ENCODE measurements around the gene CHST10.
"Not testable (repeated sequence)": the region's sequence is repeated elsewhere in the genome, so short reads cannot be mapped to it uniquely, and the experiment has no call there.

The CHST10 gene

DNA sequence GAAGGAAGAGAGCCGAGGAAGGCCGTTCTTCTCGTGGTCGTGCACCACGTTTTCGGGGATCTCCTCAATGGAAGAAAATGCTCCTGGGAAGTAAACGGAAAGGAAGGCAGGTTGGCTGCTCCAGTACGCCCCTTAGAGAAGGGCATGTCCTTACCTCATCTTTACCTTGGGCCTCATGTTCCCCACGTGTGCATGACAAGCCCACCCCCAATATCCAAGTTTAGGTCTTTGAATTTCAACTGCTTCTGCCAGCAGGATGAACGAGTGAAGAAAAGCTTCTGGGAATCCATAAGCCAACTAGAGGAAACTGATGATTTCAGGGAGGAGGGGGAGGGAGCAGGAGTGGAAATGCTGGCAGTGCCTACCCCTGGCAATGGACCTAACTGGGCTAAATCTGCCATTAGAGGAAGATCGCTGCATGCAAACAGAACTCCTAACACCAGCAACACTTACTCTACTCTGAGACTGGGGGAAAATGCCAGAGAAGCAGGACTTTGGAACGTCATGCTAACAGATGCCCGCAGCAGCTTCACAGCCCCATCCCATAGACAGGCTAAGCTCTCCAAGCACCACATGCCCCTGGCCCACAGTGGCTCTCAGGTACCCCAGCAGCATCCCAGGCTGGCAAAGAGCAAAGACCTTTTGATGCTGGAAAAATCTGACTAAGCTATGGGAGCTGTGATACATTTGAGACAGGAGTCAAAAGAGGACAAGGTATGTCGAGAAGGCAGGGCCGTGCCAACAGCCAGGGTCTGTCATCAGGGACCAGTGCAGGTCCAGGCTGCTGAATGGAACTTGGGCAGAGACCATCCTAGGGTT lies 21.7 kb downstream of the CHST10 start:
- in situ Hi-C loops (cut with HindIII; ENCODE audit: low sequenced_read_pairs) = loop anchor here (5.0 to 25.0 kb wide), 2 partner anchors 87 to 808 kb away; no protein-coding TSS in a partner anchor

DNA sequence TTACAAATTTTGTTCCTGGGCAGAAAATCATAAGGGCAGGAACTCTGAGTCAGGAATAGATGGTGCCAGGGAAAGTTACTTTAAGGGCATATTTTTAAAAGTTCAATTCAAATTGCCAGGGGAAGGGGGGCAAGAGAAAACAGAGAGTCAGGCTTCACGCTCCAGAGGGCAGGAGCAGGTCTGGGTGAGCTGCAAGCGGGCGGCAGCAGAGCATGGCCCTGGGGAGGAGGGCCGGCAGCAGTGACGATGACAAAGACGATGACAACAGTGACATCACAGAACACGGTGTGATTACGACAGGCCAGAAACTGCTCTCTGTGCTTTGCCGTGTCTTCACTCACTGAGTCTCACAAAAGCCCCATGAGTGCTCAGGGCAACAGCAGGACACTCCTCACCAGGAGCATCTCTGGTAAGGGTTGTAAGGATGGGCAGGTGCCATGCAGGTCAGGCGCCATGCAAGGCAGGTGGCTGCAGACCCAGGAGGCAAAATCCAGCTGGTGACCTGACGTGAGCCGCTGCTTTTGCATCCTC lies 23.3 kb downstream of the CHST10 start:
- in situ Hi-C loops (cut with HindIII; ENCODE audit: low sequenced_read_pairs) = loop anchor here (25.0 kb wide), 1 partner anchor 807 kb away; no protein-coding TSS in a partner anchor

DNA sequence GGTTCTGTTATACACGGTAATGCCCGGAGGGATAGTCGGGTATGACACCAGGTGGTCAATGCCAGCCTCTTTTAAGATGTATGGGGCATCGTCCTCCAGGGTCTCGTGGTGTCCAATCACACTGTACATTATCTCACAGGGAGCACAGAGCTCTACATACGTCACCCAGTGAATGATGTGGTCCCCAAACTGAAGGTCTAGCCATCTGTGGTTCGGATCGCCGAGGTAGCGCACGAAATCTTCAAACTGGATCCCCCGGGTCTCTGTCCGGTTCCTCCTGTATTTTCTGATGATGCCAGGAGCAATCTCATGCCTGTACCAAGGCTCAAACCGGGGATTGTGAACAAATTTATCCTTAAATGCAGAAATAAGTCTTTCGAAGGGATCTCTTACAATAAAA lies 24.1 kb downstream of the CHST10 start:
- in situ Hi-C loops (cut with HindIII; ENCODE audit: low sequenced_read_pairs) = loop anchor here (25.0 kb wide), 1 partner anchor 806 kb away; no protein-coding TSS in a partner anchor

DNA sequence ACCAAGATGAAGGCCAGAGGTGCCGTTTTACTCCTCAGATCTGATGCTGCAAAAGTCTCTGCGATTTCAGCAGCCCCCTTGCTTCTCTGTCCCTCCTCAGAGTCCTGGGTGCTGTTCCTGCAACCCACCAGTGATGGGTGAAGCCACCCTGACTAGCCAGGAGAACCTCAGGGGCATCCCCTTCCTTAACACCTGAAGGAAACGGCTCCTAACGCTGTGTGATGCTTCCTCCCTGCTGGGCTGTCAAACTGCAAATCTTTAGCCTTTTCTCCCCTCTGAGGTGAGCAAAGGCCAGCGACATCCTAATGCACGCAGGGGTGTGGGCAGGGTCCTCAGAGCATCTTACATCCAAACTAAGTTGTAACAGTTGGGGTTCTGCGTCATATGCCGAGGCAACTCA lies 24.8 kb downstream of the CHST10 start:
- in situ Hi-C loops (cut with HindIII; ENCODE audit: low sequenced_read_pairs) = loop anchor here (25.0 kb wide), 1 partner anchor 805 kb away; no protein-coding TSS in a partner anchor

DNA sequence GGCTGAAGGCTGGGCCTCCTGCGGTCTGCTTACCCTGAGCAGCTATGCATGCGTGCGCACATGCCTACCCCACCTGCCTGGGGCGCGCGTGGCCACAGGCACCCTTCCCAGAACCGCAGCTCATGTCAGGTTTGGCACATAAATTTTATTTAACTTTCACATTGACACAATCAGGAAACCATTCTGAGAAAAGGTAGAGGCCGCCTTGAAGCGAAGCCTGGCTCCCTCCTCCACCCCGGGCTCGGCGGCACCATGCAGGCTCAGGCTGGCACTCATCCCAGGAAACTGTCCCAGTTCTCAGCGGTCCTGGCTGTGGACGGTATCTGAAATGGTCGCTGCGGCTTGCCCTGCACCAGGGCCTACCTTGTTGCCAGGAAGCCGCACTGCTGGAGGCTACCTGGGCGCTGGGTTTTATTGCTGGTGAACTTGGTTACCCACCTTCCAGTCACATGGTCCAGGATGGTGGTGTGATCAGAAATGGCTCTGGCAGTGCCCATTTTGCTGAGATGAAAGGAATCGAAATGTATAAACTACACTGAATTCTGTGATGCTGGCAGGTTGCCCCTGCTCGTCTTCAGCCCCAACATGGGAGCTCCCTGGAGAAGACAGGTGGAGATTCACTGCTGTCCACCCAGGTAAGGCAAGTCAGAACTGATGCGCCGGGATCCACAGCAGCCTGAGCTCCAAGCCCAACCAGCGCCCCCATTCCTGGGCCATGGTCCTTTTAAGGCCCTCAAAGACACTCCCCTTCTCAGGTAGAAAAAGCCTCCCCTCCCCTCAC lies 25.5 kb downstream of the CHST10 start:
- in situ Hi-C loops (cut with HindIII; ENCODE audit: low sequenced_read_pairs) = loop anchor here (25.0 kb wide), 1 partner anchor 805 kb away; no protein-coding TSS in a partner anchor

DNA sequence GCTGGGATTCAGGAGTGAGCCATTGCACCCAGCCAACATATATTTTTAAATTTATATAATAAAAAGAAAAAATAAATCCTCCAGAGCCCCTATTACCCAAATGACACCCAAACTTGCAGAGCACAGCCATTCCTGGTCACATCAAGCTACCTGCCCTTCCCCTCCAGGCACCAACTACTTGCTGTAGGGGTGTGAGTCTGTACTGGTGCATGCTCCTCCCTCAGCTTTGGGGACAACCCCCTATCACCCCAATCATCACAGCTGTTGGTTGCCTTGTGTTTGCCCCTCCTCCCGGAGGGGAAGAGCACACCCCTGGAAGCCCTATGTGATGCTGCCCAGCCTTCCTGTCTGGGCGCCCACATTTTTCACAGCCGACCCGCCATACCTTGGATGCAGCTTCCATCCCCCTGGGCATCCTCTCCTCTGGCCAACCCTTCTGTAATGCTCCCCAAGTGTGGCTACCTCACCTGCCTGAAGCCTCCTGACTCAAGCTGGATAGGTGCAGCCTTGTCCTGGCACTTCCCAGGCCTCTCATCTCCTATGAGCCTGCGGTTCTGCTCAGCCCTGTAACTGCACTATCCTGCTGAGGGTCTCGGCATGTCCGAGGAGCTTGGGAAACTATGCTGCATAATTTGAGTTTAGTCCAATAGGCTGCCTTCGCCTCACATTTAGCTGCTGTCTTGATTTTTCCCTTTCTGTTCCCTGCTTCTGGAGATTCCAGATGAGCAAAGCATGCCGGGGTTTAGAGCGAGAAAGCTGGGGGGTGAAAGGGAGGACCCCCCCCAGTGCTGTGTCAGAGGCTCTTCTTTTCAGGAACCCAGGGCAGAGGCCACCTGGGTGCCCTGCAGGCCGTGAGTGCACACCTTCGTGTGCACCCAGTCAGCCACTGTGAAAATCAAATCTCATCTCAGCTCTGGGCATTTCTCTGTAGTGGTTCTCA lies 27.2 kb downstream of the CHST10 start:
- in situ Hi-C loops (cut with HindIII; ENCODE audit: low sequenced_read_pairs) = loop anchor here (25.0 kb wide), 1 partner anchor 803 kb away; no protein-coding TSS in a partner anchor

DNA sequence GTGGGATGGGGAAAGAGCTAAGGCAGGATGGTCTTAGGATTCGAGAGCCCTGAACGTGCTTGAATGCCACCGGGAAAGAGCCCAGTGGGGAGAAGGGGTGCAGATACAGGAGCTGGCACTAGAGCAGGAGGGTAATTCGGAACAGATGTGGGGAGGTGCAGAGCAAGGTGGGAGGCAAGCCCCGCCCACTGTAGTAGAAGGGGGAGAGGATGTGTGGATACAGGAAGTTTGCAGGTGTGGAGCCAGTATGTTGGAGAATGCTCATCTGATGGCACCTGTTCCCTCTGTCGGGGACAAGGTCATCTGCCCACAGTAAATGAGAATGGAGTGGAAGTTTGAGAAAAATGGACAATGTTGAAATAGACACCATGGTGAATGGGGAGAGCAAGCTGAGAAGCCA lies 28.8 kb downstream of the CHST10 start:
- in situ Hi-C loops (cut with HindIII; ENCODE audit: low sequenced_read_pairs) = loop anchor here (25.0 kb wide), 1 partner anchor 801 kb away; no protein-coding TSS in a partner anchor

DNA sequence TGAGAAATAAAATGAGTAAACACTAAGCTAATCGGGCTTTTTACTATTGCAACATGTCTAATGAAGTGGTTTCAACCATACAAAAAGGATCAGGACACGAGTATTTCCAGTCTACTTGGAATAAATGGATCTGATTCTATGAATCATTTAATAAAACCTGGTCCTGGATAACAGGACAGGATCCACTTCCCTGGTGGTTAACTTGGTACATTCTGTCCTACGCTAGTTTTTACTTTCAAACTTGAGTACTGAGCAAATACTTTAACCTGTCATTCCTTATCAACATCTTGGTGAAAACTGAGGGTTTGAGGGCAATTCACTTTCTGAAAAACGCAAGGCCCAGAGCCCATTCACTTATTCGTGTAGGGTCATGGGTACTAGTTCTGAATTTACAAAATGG lies 33.5 kb downstream of the CHST10 start:
- in situ Hi-C loops (cut with HindIII; ENCODE audit: low sequenced_read_pairs) = loop anchor here (5.0 to 25.0 kb wide), 2 partner anchors 122 to 797 kb away; no protein-coding TSS in a partner anchor

DNA sequence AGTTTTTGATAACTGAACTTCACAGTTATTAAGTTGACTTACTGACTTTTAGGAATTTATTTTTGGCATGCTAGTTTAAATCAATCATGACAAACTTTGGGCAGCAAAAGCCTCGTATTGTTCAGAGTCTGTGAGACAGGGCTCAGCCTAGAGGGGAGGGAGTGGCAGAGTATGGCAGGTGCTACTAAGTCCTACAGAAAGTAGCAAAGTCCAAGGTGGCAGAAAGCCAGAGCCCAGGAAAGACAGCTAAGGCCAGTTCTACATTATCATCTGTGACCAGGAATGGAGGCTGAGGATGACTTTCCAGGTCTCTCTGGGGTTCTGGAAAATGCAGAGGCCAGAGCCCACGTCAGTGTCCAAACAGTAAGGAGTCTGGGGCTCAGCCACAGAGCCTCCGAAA lies 34.2 kb downstream of the CHST10 start:
- in situ Hi-C loops (cut with HindIII; ENCODE audit: low sequenced_read_pairs) = loop anchor here (5.0 to 25.0 kb wide), 2 partner anchors 121 to 796 kb away; no protein-coding TSS in a partner anchor

DNA sequence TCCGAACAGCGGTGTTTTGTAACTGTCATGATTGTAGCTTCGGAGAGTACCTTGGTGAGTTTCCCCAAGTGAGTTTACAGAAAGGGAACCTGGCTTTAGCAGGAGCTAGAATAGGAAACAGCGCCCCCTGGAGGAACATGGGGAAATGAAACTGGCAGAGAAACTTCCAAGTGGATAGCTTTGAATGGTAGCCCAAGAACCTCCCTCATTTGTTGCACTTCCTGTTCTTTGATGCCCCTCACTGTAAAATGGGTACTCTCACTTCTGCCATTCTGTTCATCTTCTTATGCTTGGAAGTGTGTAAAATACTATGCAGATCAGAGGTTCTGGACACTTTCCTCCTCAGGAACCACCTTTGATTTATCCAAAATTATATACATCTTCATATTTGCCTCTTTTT lies 36.2 kb downstream of the CHST10 start:
- in situ Hi-C loops (cut with HindIII; ENCODE audit: low sequenced_read_pairs) = loop anchor here (5.0 to 25.0 kb wide), 2 partner anchors 119 to 794 kb away; no protein-coding TSS in a partner anchor

DNA sequence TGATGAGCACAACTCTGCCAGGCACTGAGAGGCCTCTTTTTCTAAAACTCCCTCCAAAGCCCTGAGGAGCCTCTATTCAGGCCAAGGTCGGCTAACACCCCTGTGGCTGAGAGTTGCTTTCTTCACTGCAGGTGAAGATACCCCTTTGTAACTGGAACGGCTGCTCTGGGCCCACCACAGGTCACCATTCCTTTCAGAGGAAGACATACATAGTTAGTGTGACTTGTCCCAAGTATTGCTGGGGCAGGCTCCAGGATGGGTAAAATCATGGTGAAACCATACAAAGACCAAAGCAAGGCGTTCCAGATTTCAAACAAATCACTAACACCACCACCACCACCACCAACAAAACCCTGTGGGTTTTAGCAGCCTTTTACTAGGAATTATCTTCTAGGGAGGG lies 36.8 kb downstream of the CHST10 start:
- in situ Hi-C loops (cut with HindIII; ENCODE audit: low sequenced_read_pairs) = loop anchor here (5.0 to 25.0 kb wide), 2 partner anchors 118 to 793 kb away; no protein-coding TSS in a partner anchor

DNA sequence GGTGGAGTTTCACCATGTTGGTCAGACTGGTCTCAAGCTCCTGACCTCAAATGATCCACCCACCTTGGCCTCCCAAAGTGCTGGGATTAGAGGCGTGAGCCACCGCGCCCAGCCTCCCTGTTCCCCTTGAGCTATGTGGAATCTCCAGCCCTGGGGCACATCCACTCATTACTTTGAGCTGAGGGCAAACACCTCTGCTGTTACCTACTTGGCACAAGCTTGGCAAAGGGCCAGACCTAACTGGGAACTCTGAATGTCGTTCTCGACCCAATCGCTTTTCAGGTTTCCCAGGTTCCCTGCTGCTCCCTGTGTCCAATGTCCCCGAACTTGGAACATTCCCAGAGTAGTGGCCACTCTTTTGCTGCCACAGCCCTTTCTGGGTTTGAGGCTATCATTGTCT lies 40.6 kb downstream of the CHST10 start:
- in situ Hi-C loops (cut with HindIII; ENCODE audit: low sequenced_read_pairs) = loop anchor here (25.0 kb wide), 1 partner anchor 790 kb away; no protein-coding TSS in a partner anchor

DNA sequence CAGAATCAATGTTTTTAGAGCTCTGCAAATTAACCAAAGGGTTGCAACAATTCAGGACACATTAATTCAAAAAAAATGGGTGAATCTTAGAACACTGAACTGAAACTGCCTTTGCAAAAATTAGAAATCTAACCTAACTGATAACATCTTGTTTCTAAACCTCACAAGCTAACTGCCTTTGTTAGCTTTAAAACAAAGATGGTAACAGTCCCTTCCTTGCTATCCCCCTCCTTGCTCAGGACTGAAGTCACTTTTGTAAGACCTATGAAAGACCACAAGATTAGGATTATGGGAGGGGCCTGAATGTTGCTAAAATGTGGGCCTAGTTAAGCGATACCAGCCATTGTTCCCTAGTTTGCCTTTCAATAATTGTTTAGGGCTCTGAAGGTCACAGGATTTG lies 50.3 kb downstream of the CHST10 start:
- in situ Hi-C loops (cut with HindIII; ENCODE audit: low sequenced_read_pairs) = loop anchor here (5.0 kb wide), 2 partner anchors 50 to 75 kb away; partner anchors contain the start of gene CHST10

DNA sequence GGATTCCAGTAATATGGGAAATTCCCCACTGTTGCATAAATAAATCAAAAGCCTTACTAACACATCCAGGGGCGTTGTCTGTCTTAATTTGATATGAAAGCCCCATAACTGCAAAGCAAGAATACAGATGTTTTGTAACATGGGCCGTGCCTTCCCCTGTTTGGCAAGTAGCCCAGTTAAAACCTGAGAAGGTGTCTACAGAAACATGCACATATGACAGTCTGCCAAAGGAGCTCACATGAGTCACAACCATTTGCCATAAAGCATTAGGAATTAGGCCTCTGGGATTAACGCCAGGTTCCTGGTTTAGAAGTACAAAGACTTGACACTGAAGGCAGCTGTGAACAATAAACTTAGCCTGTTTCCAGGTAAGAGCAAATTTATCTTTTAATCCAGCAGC lies 52.0 kb downstream of the CHST10 start:
- in situ Hi-C loops (cut with HindIII; ENCODE audit: low sequenced_read_pairs) = loop anchor here (5.0 kb wide), 2 partner anchors 52 to 73 kb away; partner anchors contain the start of gene CHST10

DNA sequence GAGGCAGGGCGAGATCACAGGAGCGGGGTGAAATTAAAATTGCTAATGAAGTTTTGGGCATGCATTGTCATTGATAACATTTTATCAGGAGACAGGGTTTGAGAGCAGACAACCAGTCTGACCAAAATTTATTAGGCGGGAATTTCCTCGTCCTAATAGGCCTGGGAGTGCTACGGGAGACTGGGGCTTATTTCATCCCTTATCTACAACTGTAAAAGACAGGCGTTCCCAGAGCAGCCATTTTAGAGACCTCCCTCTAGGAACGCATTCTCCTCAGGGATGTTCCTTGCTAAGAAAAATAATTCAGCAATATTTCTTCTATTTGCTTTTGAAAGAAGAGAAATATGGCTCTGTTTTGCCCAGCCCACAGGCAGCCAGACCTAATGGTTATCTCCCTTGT lies 55.2 kb downstream of the CHST10 start:
- in situ Hi-C loops (cut with HindIII; ENCODE audit: low sequenced_read_pairs) = not testable (repeated sequence)

DNA sequence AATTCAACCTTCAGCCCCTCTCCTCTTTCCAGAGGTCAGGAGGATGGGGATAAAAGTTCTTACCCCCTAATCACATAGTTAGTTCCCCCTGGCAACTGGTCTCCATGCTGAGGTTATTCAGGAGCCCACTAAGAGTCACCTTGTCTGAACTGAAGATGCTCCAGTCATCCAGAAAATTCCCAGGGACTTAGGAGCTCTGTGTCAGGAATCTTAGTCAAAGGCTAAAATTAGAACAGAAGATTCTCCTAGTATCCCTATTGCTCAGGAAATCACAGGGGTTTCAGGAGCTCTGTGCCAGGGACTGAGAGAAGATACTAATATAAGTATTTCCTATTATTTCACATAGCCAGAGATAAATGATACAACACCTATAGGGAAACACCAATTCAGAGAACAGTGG lies 57.9 kb downstream of the CHST10 start:
- in situ Hi-C loops (cut with HindIII; ENCODE audit: low sequenced_read_pairs) = no loop called here

DNA sequence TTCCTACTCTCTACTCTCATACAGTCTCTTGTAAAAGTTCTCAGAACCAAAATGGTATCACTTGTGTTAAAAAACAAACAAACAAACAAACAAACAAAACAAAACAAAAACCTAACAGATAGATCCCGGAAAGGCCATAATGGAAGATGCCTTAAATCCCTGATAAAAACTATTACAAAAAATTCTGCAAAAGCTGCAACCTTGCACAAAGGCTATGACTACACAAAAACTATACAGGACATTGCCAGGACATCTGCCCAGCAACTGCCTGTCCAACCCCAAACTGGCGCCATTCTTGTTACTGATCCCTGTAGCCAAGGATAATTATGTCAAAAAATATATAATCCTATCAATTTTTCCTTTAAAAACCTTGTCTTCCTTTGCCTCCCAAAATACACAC lies 58.9 kb downstream of the CHST10 start:
- in situ Hi-C loops (cut with HindIII; ENCODE audit: low sequenced_read_pairs) = no loop called here

DNA sequence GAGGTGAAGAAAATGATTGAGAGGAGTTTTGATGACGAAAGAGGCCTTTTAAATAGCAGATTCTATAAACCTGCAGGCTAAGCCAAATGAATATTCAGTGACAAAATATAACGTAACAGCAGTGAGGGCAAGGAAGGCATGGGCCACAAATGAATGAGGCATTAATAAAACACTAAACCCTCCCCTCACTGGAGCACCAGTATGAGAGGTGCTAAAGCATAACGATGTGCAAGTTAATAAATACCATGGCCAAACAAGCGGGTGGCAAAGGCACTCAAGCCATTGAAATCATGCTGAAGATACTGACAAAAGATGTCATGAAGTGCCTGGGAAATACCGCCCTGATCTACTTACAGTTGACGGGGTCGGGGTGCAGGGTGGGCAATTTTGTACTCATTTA lies 64.9 kb downstream of the CHST10 start:
- in situ Hi-C loops (cut with HindIII; ENCODE audit: low sequenced_read_pairs) = no loop called here

DNA sequence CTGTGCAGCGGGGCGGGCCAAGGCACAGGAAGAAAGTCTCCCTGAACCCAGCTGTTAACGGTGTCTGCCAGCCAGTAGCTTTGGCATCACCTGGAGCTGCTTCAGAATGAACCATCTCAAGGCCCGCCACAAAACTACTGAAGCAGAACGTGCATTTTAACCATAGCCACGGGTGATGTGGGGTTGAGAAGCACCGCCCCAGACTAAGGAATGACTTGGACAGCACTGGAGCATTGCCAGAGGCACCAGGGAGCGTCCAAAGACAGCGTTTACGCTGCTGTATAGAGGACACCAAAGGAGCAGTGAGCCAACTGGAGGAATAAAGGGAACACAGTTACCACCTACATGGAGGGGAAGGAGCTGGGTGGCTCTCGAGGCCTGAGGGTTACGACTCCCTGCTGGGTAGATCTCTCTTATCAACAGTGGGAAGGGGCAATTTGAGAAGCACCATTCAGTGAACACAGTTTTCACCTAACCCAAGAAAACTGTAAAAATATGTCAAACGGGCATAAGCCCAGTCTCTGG lies 66.7 kb downstream of the CHST10 start:
- in situ Hi-C loops (cut with HindIII; ENCODE audit: low sequenced_read_pairs) = no loop called here

Measured in endothelial cell of hepatic sinusoid (primary cell).